HG03354 (cell line): ENCODE results near the gene PODN.

Experiments used
- ATAC-seq: cut with Tn5 transposase; IDR thresholded peaks from one replicate; pipeline ENCODE4 v1.9.1; 2021; ENCODE audit warnings: mild to moderate bottlenecking; ENCODE audit not compliant: unreplicated experiment, poor library complexity, severe bottlenecking

The PODN gene

DNA sequence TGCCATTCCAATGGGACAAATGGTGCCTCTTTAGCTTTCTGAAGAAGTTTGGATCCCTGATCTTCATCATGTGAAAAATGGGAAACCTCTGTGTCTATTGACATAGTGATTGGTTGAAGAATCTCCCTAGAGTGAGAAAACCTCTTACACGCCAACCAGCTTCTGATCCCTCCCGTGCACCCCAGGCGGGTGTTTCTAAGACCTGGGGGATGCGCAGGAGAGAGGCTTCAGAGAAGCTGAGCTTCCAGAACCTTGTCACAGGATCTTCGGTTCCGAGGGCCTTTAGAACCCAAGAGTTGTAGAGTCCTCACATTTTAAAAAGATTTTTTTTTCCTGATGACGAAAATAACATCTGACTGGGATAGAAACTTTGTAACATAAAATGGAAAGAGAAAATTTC lies 11.3 kb downstream of the PODN start:
- ATAC-seq: no peak

DNA sequence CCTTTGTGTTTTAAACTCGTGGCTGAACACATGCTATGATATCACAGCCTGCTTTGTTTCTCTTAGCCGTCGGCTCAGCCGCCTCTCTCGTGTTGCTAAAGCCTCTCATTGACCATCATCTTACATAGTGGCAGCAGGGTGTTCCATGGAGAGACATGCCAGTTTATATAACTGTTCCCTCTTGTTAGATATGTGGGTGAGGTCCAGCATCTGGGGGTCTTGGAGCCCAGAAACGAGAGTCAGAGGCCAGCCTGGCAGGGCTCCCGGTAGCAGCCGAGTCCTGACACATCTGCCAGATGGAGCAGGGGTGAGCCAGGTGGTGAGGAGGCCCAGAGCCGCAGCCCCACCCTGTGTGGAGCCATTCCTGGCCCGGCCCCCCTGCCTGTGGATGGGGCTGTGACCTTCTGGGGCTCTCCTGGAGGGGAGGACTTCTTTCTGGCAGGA lies 11.9 kb downstream of the PODN start:
- ATAC-seq: no peak

DNA sequence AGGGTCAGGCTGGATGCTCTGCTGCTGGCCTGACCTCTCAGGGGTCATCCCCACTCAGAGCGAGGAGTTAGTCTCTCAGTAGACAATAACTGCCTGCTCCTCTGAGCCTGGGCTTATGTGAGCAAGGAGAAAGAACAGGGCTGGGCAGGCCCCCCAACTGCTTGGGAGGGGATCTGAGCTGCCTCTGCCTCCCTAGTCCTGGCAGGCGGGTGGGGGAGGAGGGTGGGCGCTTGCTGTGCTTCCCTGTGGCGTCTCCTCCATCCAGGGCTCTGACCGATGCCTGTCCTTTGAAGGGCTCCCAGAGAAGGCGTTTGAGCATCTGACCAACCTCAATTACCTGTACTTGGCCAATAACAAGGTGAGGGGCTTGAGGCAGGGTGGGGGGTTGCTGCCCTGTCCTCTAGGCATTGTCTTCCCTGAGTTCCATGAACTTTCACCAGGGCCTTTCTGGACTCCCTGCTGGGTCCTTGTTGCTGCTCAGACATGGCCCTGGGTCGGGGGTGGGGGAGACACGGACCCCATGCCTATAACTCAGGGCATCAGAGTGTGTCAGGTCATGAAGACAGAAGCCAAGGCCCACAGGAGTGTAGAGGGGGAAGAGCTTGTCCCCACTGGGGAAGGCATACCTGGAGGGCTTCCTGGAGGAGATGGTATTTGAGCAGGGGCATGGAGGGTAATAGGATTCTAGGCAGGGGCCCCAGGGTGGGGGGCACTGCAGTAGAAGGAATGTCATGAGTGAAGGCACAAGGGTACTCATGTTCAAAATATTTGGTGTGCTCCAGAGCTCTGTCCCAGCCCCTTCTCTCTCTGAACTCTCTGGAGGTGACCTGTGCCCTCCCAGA lies 12.5 kb downstream of the PODN start:
- no peak for ATAC-seq

DNA sequence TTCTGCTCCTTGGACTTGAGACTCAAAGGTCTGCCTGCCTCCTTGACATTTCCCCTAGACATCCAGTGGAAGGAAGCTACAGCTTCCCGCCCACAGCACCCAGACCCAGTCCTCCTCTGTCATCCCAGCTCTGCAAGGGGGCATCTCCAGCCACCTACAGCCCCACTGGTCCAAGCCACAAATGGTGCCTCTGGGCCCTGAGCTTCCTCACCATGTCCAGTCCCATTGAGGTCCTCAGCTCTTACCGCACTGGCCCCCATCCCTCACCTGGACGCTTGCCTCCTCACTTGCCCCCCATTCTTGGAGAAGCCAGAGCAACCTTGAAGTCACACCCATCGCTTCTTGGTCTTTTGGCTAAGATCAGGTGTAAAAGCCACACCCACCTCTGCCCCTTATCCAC lies 13.2 kb downstream of the PODN start:
- ATAC-seq: no peak

DNA sequence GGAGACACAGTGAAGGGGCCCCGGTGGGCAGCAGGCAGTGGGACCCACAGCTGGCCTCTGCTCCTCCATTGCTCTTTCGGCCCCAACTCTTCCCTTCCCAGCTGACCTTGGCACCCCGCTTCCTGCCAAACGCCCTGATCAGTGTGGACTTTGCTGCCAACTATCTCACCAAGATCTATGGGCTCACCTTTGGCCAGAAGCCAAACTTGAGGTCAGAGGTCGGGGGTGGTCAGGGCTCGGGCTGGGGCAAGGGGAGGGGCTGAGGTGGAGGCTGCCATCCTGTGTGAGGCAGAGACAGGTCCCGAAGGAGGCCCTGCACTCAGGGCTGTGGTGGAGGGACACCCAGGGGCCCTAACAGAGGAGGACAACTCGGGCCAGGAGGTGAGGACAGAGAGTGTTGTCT lies 13.7 kb downstream of the PODN start:
- ATAC-seq: no peak

DNA sequence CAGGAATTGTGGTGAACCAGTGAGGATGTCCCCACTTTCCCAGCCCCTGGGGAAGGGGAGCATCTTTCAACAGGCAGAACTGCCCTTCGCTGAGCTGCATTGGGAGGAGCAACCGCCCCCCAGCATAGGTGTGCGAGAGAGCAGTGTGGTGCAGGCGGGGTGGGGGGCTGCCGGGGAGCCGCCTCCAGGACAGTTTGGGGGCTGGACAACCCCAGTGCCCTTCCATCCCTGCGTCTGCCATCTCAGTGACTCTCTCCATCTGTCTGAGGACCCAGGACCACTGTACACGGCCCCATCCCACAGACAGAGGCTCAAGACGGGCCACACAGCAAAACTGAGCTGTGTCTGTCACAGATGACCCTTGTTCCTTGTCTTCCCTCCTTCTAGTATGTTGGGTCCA lies 14.2 kb downstream of the PODN start:
- no peak for ATAC-seq

DNA sequence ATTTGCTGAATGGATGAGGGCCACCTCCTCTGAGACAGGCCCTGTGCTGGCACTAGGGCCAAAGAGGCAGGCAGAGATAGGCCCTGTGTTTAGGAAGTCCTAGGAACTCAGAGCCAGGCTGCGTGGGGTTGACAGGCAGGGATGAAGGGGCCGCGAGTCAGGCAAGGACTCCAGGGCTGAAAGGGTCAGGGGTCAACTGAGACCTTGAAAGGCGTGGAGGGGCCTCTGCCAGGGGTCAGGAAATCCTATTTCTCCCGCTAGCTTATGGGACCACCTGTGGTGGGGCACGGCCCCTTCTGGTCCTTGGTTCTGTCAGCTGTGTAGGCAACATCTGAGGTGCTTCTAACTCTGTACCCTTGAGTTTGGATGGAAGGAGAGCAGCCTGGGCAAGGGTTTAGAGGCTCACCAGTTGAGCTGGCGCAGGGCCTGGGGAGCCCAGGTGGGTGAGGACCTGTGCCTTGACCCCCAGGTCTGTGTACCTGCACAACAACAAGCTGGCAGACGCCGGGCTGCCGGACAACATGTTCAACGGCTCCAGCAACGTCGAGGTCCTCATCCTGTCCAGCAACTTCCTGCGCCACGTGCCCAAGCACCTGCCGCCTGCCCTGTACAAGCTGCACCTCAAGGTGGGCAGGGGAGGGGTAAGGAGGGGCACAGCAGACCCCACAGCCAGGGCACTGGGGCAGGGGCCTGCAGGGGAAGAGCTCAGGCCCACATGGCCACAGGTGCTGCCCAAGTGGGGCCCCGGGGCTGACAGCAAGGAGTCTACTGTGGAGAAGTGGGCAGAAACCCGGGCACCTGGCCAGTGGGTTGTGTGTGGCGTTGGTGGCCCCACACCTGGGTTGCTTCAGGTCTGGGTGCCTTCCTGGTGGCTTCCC lies 14.9 kb downstream of the PODN start:
- ATAC-seq: no peak

DNA sequence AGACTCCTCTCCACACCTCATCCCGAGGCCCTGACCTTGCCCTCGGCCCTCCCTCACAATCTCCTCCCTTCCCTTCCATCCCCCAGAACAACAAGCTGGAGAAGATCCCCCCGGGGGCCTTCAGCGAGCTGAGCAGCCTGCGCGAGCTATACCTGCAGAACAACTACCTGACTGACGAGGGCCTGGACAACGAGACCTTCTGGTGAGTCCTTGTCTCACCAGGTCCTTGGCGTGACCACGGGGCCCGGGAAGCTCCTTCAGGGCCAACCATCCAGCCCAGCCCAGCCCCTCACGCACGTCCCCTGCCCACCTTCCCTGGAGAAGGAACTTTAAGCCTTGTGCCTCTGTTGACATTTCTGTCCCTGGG lies 15.6 kb downstream of the PODN start:
- ATAC-seq: no peak

DNA sequence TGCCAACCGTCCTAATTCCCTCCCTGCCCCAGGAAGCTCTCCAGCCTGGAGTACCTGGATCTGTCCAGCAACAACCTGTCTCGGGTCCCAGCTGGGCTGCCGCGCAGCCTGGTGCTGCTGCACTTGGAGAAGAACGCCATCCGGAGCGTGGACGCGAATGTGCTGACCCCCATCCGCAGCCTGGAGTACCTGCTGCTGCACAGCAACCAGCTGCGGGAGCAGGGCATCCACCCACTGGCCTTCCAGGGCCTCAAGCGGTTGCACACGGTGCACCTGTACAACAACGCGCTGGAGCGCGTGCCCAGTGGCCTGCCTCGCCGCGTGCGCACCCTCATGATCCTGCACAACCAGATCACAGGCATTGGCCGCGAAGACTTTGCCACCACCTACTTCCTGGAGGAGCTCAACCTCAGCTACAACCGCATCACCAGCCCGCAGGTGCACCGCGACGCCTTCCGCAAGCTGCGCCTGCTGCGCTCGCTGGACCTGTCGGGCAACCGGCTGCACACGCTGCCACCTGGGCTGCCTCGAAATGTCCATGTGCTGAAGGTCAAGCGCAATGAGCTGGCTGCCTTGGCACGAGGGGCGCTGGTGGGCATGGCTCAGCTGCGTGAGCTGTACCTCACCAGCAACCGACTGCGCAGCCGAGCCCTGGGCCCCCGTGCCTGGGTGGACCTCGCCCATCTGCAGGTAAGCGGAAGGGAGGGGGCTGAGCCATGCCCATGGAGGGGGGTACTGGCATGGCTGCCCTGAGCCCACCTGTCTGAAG lies 16.5 kb downstream of the PODN start:
- ATAC-seq: no peak

DNA sequence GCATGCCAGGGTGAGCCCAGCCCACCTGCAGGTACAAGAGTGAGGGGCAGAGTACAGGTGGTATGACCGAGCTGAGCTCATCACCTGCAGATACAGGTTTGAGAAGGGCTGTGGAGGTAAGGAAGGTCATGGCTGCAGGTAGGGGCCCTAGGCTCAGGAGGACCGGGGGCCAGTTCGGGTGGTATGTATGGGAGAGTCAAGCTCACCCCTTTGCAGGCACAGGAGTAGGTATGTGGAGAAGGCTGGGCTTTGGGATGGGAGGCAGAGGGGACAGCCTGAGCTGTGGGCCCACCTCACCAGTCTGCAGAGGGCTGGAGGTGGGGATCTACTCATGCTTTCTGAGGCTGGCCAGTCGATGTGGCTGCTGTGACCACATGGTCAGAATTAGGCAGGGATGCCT lies 17.2 kb downstream of the PODN start:
- no peak for ATAC-seq

DNA sequence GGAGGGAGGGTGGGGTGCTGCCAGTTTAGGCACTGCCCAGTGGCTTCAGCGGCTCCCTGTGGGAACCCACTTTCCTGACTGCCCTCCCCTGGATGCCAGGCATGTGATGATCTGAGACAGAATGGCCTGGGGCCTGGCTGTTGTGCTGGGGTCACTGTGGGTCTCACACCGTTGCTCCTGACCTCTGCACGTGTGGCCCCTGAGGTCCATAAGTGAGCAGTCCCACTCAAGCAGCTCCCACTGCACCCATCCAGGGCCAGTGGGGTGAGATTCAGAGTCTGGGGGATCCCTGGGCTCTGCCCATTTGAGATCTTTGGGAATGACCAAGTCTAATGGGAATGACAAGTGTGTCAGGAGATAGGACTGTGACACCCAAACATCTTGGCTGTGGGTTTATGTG lies 18.0 kb downstream of the PODN start:
- no peak for ATAC-seq

DNA sequence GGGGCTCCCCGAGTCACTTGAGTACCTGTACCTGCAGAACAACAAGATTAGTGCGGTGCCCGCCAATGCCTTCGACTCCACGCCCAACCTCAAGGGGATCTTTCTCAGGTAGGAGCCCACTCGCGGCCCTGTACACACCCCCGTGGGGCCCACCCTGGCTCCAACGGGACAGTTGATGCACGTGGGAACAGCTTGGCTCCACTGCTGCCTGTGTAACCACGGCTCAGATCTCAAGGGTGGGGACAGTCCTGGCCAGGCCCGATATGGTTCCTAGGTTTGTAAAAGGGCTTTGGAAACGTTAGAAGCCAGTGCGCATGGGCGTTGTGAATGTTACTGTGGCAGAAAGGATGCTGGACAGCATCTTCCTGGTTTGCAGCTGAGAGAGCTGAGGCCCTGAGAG lies 18.8 kb downstream of the PODN start:
- no peak for ATAC-seq

DNA sequence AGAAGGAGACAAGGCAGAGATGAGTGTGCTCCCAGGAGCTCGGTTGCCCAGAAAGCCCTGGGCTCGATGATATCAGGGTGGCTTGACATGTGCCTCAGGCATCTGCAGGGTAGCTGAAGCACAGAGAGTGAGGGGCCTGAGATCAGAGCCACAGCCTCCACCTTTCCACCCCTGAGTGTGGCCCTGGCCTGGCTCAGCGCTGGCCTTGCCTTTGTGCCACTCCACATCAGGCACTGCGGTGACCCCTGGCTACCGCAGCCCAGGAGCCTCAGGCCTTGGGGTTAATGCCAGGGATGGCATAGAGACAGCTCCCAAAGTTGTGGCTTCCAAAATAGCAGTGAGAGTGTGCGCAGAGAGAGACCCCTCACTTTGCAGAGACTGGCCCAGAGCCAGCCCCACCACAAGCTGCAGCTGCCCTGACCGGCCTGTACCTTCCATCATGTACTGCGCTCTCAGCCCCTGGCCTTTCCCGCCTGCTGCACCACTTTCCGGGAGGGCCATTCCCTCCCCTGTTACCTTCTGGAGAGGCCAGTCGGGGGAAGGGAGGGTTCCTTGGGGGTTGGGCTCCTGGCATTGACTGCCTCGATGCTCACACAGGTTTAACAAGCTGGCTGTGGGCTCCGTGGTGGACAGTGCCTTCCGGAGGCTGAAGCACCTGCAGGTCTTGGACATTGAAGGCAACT lies 19.5 kb downstream of the PODN start:
- no peak for ATAC-seq

DNA sequence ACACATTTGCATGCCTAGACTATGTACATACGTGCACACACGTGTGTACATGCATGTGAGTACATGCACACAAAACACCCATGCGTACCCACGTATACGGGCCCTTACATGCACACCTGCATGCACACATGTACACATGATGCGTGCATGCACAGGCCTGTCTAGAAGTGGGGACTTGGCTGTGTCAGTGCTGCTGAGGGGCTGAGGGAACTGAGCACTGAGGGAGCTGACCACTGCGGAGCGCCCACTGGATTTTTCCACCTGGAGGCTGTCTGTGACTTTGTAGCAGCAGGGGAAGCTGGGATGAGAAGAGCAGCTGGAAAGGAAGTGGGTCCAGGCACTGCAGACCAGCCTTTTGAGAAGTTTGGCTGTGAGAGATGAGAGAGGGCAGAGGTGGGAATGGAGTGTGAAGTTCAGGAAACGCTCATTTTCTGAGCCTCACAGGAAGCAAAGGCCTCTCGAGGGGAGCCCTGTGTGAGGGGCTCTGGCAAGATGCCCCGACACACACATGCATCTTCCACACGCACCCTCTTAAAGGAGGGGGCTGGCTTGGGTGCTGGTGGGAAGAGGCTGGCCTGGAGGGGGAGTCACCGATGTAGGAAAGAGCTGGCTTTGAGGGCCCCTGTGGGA lies 20.9 kb downstream of the PODN start:
- no peak for ATAC-seq

DNA sequence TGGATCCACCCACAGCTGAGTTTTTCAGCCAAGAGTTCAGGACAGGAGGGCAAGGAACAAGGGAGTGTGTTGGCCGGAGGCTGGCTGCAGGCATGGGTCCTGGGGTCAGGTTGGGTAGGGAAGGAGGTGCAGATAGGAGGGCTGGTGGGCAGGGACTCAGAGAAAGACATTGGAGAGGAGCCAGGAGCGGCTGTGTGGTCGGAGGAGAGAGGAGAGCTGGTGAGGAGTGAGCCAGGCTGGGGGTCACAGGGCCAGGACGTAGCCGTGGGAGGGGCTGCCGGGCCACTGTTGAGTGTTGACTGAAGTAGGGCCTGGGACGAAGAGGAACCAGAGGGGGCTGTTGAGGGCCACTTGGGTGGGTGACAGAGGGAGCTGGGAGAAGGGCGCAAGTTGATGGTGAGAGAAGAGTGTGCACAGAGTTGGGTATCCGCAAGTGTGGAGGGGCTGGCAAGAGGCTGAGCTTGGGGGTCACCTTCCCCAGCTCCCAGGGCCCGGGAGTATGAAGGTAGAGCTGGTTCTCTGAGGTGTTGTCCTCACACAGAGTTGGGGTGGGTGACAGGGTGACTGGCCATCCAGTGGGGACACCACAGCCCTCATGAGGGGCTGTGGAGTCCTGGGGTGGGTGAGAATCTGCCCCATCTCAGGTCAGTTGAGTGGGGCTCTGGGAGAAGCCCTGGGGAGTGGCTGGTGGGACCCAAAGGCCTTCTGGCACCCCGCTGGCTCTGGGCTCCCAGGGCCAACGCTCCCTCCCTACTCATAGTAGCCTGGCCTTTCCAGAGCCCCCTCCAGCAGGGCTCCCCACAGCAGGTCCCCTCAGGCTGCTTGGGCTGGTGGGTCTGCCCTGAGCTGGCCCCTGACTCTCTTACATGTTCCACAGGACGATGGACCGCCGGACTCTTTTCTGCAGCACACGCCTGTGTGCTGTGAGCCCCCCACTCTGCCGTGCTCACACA lies 21.9 kb downstream of the PODN start:
- ATAC-seq: no peak

DNA sequence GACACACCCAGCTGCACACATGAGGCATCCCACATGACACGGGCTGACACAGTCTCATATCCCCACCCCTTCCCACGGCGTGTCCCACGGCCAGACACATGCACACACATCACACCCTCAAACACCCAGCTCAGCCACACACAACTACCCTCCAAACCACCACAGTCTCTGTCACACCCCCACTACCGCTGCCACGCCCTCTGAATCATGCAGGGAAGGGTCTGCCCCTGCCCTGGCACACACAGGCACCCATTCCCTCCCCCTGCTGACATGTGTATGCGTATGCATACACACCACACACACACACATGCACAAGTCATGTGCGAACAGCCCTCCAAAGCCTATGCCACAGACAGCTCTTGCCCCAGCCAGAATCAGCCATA lies 22.6 kb downstream of the PODN start:
- no peak for ATAC-seq

DNA sequence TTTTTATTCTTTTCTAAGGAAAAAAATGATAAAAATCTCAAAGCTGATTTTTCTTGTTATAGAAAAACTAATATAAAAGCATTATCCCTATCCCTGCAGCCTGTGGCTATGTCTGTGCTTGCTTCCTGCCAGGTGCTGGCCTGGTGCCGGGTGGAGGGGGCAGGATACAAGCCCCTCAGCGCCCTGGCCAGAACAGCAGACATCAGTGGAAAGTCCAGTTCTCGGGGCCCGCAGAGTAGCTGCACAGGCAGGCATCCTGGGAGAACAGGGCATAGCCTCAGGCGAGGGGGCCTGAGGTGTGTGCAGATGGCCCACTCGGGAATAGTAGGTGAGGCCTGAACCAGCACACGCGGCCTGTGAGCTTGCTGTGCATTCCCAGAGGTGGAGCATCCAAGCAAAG lies 23.4 kb downstream of the PODN start:
- ATAC-seq: no peak

DNA sequence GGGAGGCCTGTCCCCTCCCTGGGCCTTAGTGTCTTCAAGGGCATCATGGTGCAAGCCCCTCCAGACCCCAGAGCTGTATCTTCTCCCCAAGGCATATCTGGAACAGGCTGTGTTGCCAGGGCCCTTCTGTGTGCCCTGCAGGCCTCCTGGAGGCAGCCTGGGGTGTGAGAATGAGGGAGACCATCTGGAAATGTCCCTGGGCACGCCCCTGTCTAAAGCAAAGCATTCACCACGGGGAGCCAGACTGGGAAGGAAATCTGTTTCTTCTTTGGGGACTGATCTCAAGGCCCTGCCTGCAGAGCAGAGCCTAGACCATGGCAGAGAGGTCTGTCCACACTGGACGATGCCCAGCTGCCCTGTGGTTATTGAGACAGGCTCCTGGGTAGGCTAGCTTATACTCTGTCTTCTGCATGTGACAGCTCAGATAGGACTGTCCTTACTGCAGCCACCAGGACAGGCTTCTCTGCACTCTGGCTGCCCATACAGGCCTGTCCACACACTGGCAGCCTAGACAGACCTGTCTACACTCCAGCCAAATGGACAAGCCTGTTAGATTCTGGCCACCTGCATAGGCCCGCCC lies 24.6 kb downstream of the PODN start:
- ATAC-seq: no peak
